KOPT-K1 (cell line): ENCODE results near the gene ATXN3L.

Source experiments
- H3K27ac ChIP-seq: fragments of 200-600 bp; sonication (generic); 2 replicates; pipeline ENCODE4 v1.5.1; 2016; ENCODE audit warnings: antibody characterized with exemption, mild to moderate bottlenecking, low read depth, low read length; ENCODE audit not compliant: poor library complexity, severe bottlenecking
- H3K36me3 ChIP-seq: fragments of 200-600 bp; sonication (generic); 2 replicates; pipeline ENCODE4 v1.5.1; 2017; ENCODE audit warnings: antibody characterized with exemption, mild to moderate bottlenecking, low read length, moderate library complexity; ENCODE audit not compliant: insufficient read depth
- H3K9me3 ChIP-seq: fragments of 200-600 bp; sonication (generic); 2 replicates; pipeline ENCODE4 v1.5.1; 2017; ENCODE audit warnings: antibody characterized with exemption, low read length, mild to moderate bottlenecking; ENCODE audit not compliant: insufficient read depth, poor library complexity, severe bottlenecking

Gene ATXN3L

GRCh38 chrX:13287816-13288215, 32.0 kb downstream of the ATXN3L start:
- Histone ChIP-seq H3K27ac (no peak overlapping the region), H3K9me3 (peaks cover 28% of the 10 kb centered on the region), H3K36me3 (no peaks in the 10 kb centered on the region)

- no peaks in the 10 kb centered on the region for H3K36me3 ChIP-seq
- no peak overlapping the region for H3K27ac ChIP-seq
- peaks cover 28% of the 10 kb centered on the region for H3K9me3 ChIP-seq
These were observed 34.2 kb downstream of the ATXN3L start for GRCh38 chrX:13285693-13286092.

- Histone ChIP-seq H3K36me3 (no peaks in the 10 kb centered on the region), H3K9me3 (peaks cover 28% of the 10 kb centered on the region), H3K27ac (no peak overlapping the region)
These were observed 34.6 kb downstream of the ATXN3L start for GRCh38 chrX:13285229-13285628.

- Histone ChIP-seq H3K27ac (no peak overlapping the region), H3K36me3 (no peaks in the 10 kb centered on the region), H3K9me3 (peaks cover 28% of the 10 kb centered on the region)
These were observed 35.3 kb downstream of the ATXN3L start for GRCh38 chrX:13284570-13284969.

- Histone ChIP-seq H3K27ac (no peak overlapping the region), H3K9me3 (peaks cover 28% of the 10 kb centered on the region), H3K36me3 (no peaks in the 10 kb centered on the region)
These were observed 35.8 kb downstream of the ATXN3L start for GRCh38 chrX:13283950-13284546.

- Histone ChIP-seq H3K27ac (no peak overlapping the region), H3K9me3 (peaks cover 28% of the 10 kb centered on the region), H3K36me3 (no peaks in the 10 kb centered on the region)
These were observed 36.3 kb downstream of the ATXN3L start for GRCh38 chrX:13283512-13283911.

GRCh38 chrX:13281289-13281688, 38.6 kb downstream of the ATXN3L start:
- Histone ChIP-seq H3K27ac (no peak overlapping the region), H3K9me3 (peaks cover 28% of the 10 kb centered on the region), H3K36me3 (no peaks in the 10 kb centered on the region)

GRCh38 chrX:13279279-13280018, 40.4 kb downstream of the ATXN3L start:
- Histone ChIP-seq H3K9me3 (peaks cover 11% of the 10 kb centered on the region), H3K27ac (no peak overlapping the region), H3K36me3 (no peaks in the 10 kb centered on the region)

- Histone ChIP-seq H3K9me3 (no peaks in the 10 kb centered on the region), H3K36me3 (no peaks in the 10 kb centered on the region), H3K27ac (no peak overlapping the region)
These were observed 42.3 kb downstream of the ATXN3L start for GRCh38 chrX:13277539-13277938.

- H3K36me3 ChIP-seq = no peaks in the 10 kb centered on the region
- no peaks in the 10 kb centered on the region for H3K9me3 ChIP-seq
- no peak overlapping the region for H3K27ac ChIP-seq
These were observed 42.9 kb downstream of the ATXN3L start for GRCh38 chrX:13276991-13277390.

GRCh38 chrX:13275031-13275430, 44.8 kb downstream of the ATXN3L start:
- Histone ChIP-seq H3K36me3 (no peaks in the 10 kb centered on the region), H3K9me3 (no peaks in the 10 kb centered on the region), H3K27ac (no peak overlapping the region)

- Histone ChIP-seq H3K9me3 (no peaks in the 10 kb centered on the region), H3K36me3 (no peaks in the 10 kb centered on the region), H3K27ac (no peak overlapping the region)
These were observed 47.4 kb downstream of the ATXN3L start for GRCh38 chrX:13272426-13272825.

- H3K27ac ChIP-seq = no peak overlapping the region
- no peaks in the 10 kb centered on the region for H3K9me3 ChIP-seq
- H3K36me3 ChIP-seq = no peaks in the 10 kb centered on the region
These were observed 48.3 kb downstream of the ATXN3L start for GRCh38 chrX:13271511-13271910.

GRCh38 chrX:13270360-13270759, 49.5 kb downstream of the ATXN3L start:
- Histone ChIP-seq H3K9me3 (no peaks in the 10 kb centered on the region), H3K36me3 (no peaks in the 10 kb centered on the region), H3K27ac (no peak overlapping the region)

- no peaks in the 10 kb centered on the region for H3K36me3 ChIP-seq
- H3K27ac ChIP-seq = no peak overlapping the region
- H3K9me3 ChIP-seq = no peaks in the 10 kb centered on the region
These were observed 51.0 kb downstream of the ATXN3L start for GRCh38 chrX:13268874-13269273.
